H54 (cell line): ENCODE data around the gene MDM4.
"Not testable (repeated sequence)": the region's sequence is repeated elsewhere in the genome, so short reads cannot be mapped to it uniquely, and the experiment has no call there.

Experiments used
- DNase-seq: peaks from one replicate; pipeline ENCODE4 v3.0.0; 2011; ENCODE audit warnings: low spot score, mixed read lengths; ENCODE audit not compliant: insufficient read length
- FAIRE-seq: peaks from 3 replicates; lab custom pipeline; 2011; peaks lifted over from hg19 to GRCh38; lab: Jason Lieb, UNC
- POLR2A ChIP-seq: IDR thresholded peaks from 2 replicates; pipeline ENCODE4 v1.6.1; 2011; ENCODE audit warnings: low read depth, mild to moderate bottlenecking, low read length

Gene MDM4

GRCh38 chr1:204478172-204478899 lies 37.9 kb upstream of the MDM4 start:
- DNase-seq: no peak
- FAIRE-seq: no peak
- TF ChIP-seq POLR2A: no peak

GRCh38 chr1:204478921-204479320 lies 37.3 kb upstream of the MDM4 start:
- no peak for FAIRE-seq
- TF ChIP-seq POLR2A: no peak

DNA sequence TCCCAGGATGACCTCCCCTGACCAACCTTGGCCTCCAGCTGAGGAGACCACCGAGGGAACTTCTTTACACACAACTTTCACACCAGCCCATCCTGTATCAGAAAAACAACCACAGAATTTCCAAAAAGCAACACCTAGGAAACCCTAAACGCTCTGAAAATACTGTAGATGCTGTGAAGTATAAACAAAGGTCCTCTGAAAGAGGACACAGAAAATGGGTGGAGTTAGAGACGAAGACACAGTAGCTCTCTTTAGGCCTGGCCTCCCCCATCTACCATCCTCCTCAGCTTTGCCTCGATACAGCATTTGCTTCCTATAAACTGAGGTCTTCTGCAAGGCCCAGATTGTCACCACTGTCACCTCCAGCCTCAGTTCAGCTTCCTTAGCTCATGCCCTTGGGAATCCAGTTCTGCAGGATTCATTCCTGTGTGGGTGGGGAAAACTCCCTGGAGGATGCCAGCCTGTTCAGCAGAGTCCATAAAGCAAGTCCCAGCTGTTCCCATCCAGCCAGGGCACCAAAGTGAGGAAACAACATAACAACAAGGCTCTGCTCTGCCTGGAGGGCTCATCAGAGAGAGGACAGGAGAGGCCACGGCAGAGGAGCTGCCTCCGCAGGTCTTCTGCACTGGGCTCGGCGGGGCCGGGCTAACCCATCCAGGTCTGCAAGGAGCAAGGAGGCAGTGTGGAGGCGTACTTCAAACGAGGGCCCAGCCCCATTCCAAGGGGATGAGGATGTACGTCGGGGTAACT lies 36.6 kb upstream of the MDM4 start:
- no peak for DNase-seq
- no peak for FAIRE-seq
- TF ChIP-seq POLR2A: no peak

More at GRCh38 chr1:204478921-204479320, 37.3 kb upstream of the MDM4 start:
- DNase-seq: no peak

DNA sequence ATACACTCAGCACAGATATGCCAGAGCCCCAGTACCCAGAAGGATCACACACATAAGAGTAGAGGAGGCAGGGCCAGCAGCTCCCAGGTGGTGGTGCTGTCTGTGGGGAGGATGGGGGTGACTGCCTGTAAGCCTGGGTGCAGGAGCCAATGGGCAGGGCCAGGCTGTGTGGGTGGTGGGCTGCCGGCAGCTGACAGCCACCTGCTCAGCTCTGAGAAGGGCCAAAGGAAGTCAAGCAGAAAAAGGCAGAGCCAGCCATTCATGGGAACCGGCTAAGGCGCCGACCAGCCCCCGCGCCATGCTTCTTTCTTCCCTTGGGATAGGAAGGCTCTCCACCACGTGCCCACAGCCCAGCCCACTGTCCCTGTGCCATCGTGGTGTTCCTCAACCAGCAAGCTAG lies 35.7 kb upstream of the MDM4 start:
- FAIRE-seq (no peak), DNase-seq (no peak)
- no peak for TF ChIP-seq POLR2A

DNA sequence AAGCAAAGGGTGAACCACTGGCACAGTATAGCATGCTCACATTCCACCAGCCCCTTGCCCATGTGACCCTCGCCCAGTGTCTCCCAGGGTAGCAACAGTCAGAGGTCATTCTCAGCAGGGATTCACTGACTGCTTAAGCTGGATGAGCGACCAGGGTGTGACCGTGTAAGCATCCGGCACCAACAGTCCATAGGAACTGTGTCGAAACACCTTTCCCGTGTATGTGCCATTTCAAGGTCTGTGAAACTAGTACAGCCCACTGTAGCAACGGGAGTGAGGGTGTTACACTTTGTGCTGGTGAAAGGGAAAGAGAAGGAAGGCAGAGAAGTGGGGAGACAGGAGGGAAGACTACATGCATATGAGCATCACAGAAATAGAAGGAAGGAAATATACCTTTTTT lies 32.4 kb upstream of the MDM4 start:
- no peak for TF ChIP-seq POLR2A
- no peak for FAIRE-seq

DNA sequence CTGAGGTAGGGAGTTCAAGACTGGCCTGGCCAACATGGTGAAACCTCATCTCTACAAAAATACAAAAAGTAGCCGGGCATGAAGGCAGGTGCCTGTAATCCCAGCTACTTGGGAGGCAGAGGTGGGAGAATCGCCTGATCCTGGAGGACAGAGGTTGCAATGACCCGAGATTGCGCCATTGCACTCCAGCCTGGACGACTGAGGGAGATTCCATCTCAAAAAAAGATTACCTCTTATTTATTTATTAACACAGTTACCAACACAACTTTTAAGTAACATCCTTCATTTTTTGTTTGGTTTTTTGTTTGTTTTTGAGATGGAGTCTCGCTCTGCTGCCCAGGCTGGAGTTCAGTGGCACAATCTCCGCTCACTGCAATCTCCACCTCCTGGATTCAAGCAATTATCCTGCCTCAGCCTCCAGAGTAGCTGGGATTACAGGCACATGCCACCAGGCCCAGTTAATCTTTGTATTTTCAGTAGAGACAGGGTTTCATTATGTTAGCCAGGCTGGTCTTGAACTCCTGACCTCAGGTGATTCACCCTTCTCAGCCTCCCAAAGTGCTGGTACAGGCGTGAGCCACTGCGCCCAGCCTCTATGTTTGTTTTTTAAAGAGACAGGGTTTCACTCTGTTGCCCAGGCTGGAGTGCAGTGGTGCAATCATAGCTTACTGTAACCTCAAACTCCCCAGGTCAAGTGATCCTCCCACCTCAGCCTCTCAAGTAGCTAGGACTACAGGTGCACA lies 29.5 kb upstream of the MDM4 start:
- DNase-seq, FAIRE-seq: not testable (repeated sequence)

More for the DNA sequence above, 32.4 kb upstream of the MDM4 start:
- no peak for DNase-seq

- no peak for TF ChIP-seq POLR2A
- FAIRE-seq (no peak), DNase-seq (no peak)
Measured at GRCh38 chr1:204487256-204487615, 29.0 kb upstream of the MDM4 start.

GRCh38 chr1:204491655-204492054 lies 24.6 kb upstream of the MDM4 start:
- DNase-seq: no peak
- no peak for FAIRE-seq
- TF ChIP-seq POLR2A: no peak

GRCh38 chr1:204493145-204493983 lies 22.8 kb upstream of the MDM4 start:
- no peak for TF ChIP-seq POLR2A
- DNase-seq (no peak), FAIRE-seq (no peak)

DNA sequence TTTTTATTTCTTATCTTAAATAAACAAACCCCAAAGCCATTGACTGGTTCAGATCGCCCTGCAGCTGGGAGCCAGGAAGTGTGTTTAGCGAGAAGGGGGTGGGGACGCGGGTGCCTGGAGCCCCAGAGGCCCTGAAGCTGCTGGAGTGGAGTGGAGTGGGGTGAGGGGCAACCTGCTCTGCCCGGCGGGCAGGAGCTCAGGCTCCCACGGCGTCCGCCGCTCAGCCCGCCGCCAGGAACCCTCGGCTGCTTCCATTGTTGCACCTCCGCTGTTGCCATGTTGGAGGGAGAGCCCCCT lies 22.3 kb upstream of the MDM4 start:
- TF ChIP-seq POLR2A: no peak
- DNase-seq (peak; percentile 44), FAIRE-seq (no peak)

DNA sequence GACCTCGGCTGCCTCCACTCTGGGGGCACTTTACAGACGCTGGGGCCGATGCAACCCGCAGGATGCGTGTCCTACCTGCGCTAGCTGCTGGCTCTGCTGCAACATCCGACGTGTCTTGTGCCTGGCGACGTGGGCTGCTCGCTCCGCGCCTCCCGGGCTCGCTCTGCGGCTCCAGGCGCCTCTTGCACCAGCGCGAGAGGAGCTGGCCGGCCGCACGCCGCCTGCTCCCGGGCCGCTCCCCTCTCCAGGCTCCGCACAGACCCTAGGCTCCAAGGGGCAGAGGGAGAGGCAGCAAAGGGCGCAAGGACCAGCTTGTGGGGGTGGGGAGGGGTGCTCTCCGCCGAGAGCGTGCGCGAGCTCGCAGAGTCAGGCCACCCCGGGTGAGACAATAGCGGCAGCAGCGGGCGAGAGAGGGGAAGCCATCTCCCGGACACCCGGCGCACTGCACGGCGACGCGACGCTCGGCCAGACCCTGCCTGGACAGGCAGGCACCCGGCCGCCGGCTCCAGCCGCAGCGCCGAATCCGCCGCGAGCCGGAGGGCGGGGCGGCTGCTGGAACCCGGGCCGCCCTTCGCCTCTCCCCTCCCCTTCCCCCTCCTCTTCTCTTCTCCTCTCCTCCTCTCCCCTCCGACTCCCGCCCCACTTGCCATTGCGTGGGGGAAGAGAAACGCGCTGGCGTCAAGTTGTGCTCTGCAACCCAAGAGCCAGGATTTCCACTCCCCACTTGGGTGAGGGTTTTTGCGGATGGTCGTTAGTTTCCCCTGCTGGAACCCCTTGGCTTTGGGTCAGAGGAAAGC lies 21.7 kb upstream of the MDM4 start, which contains the start of gene PIK3C2B:
Gene PIK3C2B (minus strand): TSS at position 525 of the 797 bp plus-strand sequence. CDS start 25,003 bp downstream, outside the sequence.
- FAIRE-seq (no peak), DNase-seq (peak; percentile 86)
- TF ChIP-seq POLR2A: peak; percentile 76

- TF ChIP-seq POLR2A: no peak
- DNase-seq (no peak), FAIRE-seq (no peak)
Measured at GRCh38 chr1:204495078-204495753, 21.0 kb upstream of the MDM4 start.
